PC-9 (cell line): Measurements from ENCODE around the gene LIPI. TPM values are rescaled to one million over a fixed set of nuclear protein-coding genes. Genes with fewer than 3 reads are reported as not detected.

Experiments
- BruUV-seq: library from RNA; stranded (reverse); fragments of 400-500 nt; replicated peaks from 2 replicates; lab custom pipeline; 2021; lab: Mats Ljungman, UMichigan
- CTCF ChIA-PET: fragments of 300-600 bp; sonication (Branson Sonifier 250); formaldehyde crosslinking; loops from one replicate; lab custom pipeline; 2022; ENCODE audit warnings: antibody characterized with exemption; lab: Charles Lee
- POLR2A ChIA-PET: fragments of 300-600 bp; sonication (Branson Sonifier 250); formaldehyde crosslinking; loops from one replicate; lab custom pipeline; 2022; ENCODE audit warnings: antibody characterized with exemption; ENCODE audit not compliant: unreplicated experiment; lab: Charles Lee
- DNase-seq, 2 experiments: peaks; one replicate each; pipeline versions ENCODE4 v3.0.0 to v3.0.0-alpha.2; 2015 to 2022; ENCODE audit warnings: mixed read lengths in 1 of 2
- H2AFZ ChIP-seq: fragments of 200-600 bp; sonication (generic); 2 replicates; pipeline ENCODE4 v1.8.1; 2017; ENCODE audit warnings: antibody characterized with exemption
- H3F3A ChIP-seq: fragments of 200-600 bp; sonication (generic); 2 replicates; pipeline ENCODE4 v1.8.1; 2017; ENCODE audit warnings: antibody characterized with exemption, mild to moderate bottlenecking, low read depth; ENCODE audit not compliant: insufficient read depth
- H3K27ac ChIP-seq: fragments of 200-600 bp; sonication (generic); 2 replicates; pipeline ENCODE4 v1.6.1; 2016; ENCODE audit warnings: mixed run types
- H3K27me3 ChIP-seq: fragments of 200-600 bp; sonication (generic); 2 replicates; pipeline ENCODE4 v1.6.1; 2016; ENCODE audit warnings: low read depth, mixed run types; ENCODE audit not compliant: insufficient read depth
- H3K36me3 ChIP-seq: fragments of 200-600 bp; sonication (generic); 2 replicates; pipeline ENCODE4 v1.6.1; 2016; ENCODE audit warnings: low read depth, mixed run types
- H3K4me1 ChIP-seq: fragments of 200-600 bp; sonication (generic); replicated peaks from 2 replicates; pipeline ENCODE4 v1.6.1; 2016; ENCODE audit warnings: mixed run types; ENCODE audit not compliant: insufficient read depth
- H3K4me2 ChIP-seq: fragments of 200-600 bp; sonication (generic); 2 replicates; pipeline ENCODE4 v1.6.1; 2017; ENCODE audit warnings: mixed run types
- H3K4me3 ChIP-seq: fragments of 200-600 bp; sonication (generic); 2 replicates; pipeline ENCODE4 v1.6.1; 2016; ENCODE audit warnings: mixed run types
- H3K79me2 ChIP-seq: fragments of 200-600 bp; sonication (generic); 2 replicates; pipeline ENCODE4 v1.6.1; 2017; ENCODE audit warnings: low read depth, mixed run types
- H3K9me2 ChIP-seq: fragments of 200-600 bp; sonication (generic); 2 replicates; pipeline ENCODE4 v1.8.1; 2017; ENCODE audit warnings: mild to moderate bottlenecking; ENCODE audit not compliant: insufficient read depth
- H3K9me3 ChIP-seq: fragments of 200-600 bp; sonication (generic); 2 replicates; pipeline ENCODE4 v1.8.1; 2016; ENCODE audit warnings: low read depth; ENCODE audit not compliant: insufficient read depth
- H4K20me1 ChIP-seq: fragments of 200-600 bp; sonication (generic); 2 replicates; pipeline ENCODE4 v1.8.1; 2017; ENCODE audit not compliant: insufficient read depth
- EZH2 ChIP-seq: fragments of 200-600 bp; sonication (generic); IDR thresholded peaks from 2 replicates; pipeline ENCODE4 v1.8.0; 2017; ENCODE audit warnings: antibody characterized with exemption, low read depth
- intact Hi-C: fragments of 100-400 bp; cut with micrococcal nuclease; formaldehyde crosslinking; loops from one replicate; pipeline ENCODE4 v1.10.0; 2022; ENCODE audit not compliant: unreplicated experiment
- total RNA-seq: library from RNA; stranded (reverse); gene quantifications from 2 replicates; pipeline ENCODE4 v1.2.3, GENCODE V29; 2021
- TF ChIP-seq, protein P1 (sequence below): fragments of 200-600 bp; sonication (generic); conservative IDR thresholded peaks from 2 replicates; pipeline ENCODE4 v1.6.1; 2017; ENCODE audit warnings: mixed run types, antibody characterized with exemption, mild to moderate bottlenecking, moderate library complexity

The LIPI gene
- total RNA-seq, 1 experiment from 2014 or later: not detected

DNA sequence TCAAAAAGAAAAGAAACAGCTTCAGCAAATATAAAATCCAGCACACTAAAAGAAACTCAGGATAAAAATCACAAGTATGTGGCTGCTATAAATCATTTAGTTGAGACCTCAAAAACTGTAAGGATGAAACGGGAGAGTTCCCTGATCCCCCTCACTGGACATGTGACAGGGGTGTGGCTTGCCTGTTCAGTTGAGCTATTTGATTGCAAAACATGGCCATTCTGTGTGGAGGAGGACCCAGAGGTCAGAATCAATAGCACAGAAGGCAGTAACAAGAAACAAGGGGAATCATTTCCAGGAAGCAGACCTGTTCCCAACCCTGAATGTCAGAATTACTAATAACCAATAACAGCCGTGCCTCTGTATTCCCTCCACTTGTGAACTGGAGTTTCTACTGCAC lies 33.1 kb upstream of the LIPI start:
- Histone ChIP-seq H3K79me2 (no peaks in the 10 kb centered on the region), H3K9me2 (no peaks in the 10 kb centered on the region), H3K9me3 (no peaks in the 10 kb centered on the region), H3K27me3 (no peaks in the 10 kb centered on the region), H3K4me1 (no peaks in the 10 kb centered on the region), H2AFZ (no peak overlapping the region), H3K4me3 (no peak overlapping the region), H3F3A (no peaks in the 10 kb centered on the region), H3K27ac (no peak overlapping the region), H4K20me1 (no peaks in the 10 kb centered on the region), H3K36me3 (no peaks in the 10 kb centered on the region), H3K4me2 (no peak overlapping the region)
- intact Hi-C loops: no loop called here
- ChIA-PET POLR2A (no interaction called here), CTCF (no interaction called here)
- TF ChIP-seq, protein P1, sequence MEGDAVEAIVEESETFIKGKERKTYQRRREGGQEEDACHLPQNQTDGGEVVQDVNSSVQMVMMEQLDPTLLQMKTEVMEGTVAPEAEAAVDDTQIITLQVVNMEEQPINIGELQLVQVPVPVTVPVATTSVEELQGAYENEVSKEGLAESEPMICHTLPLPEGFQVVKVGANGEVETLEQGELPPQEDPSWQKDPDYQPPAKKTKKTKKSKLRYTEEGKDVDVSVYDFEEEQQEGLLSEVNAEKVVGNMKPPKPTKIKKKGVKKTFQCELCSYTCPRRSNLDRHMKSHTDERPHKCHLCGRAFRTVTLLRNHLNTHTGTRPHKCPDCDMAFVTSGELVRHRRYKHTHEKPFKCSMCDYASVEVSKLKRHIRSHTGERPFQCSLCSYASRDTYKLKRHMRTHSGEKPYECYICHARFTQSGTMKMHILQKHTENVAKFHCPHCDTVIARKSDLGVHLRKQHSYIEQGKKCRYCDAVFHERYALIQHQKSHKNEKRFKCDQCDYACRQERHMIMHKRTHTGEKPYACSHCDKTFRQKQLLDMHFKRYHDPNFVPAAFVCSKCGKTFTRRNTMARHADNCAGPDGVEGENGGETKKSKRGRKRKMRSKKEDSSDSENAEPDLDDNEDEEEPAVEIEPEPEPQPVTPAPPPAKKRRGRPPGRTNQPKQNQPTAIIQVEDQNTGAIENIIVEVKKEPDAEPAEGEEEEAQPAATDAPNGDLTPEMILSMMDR: no peak
- no peak for TF ChIP-seq EZH2
- DNase-seq: no peak
- no TSS peak for BruUV-seq

DNA sequence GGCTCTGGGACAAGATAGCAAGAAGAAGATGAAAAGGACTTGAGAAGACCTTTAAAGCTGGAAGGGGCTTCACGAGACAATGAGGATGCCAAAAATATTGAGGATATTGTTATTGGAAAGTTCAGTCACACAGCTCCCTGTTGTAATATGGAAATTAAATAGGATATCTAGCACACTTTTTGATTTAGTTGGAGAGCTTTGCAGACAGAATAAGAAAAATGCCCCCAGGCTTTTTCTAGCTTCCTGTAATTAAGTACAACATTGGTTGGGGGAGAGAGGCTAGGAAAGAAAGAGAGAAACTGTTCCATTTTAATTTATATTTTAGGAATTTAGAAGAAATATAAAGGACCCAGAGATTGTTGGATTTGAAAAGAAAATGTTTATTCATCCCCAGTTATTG lies 32.7 kb upstream of the LIPI start:
- BruUV-seq: no TSS peak
- no peak for TF ChIP-seq EZH2
- TF ChIP-seq, protein P1: no peak
- ChIA-PET POLR2A (interaction anchor here (0.5 kb wide), 1 partner anchor 69 kb away, joined by 9 read pairs; no protein-coding TSS in a partner anchor), CTCF (no interaction called here)
- Histone ChIP-seq H3K9me3 (no peaks in the 10 kb centered on the region), H3K4me2 (no peak overlapping the region), H3K27ac (no peak overlapping the region), H2AFZ (no peak overlapping the region), H4K20me1 (no peaks in the 10 kb centered on the region), H3K4me1 (no peaks in the 10 kb centered on the region), H3K27me3 (no peaks in the 10 kb centered on the region), H3F3A (no peaks in the 10 kb centered on the region), H3K9me2 (no peaks in the 10 kb centered on the region), H3K79me2 (no peaks in the 10 kb centered on the region), H3K4me3 (no peak overlapping the region), H3K36me3 (no peaks in the 10 kb centered on the region)
- intact Hi-C loops: no loop called here
- no peak for DNase-seq

DNA sequence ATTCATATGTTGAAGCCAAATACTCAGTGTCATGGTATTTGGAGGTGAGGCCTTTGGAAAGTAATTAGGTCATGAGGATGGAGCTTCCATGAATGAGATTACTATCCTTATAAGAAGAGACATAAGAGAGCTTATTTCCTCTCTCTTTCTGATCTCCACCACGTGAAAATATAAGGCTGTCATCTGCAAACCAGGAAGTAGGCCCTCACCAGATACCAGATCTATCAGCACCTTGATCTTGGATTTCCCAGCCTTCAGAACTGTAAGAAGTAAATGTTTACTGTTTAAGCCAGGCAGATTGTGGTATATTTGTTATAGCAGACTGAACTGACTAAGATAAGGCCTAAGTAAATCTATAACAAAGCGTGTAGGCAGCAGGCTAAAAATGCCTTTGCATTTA lies 30.5 kb upstream of the LIPI start:
- ChIA-PET POLR2A (no interaction called here), CTCF (no interaction called here)
- H4K20me1 ChIP-seq: no peaks in the 10 kb centered on the region
- H3K27ac ChIP-seq: no peak overlapping the region
- no peaks in the 10 kb centered on the region for H3K4me1 ChIP-seq
- BruUV-seq: no TSS peak
- H3F3A ChIP-seq: no peaks in the 10 kb centered on the region
- no peak for TF ChIP-seq EZH2
- TF ChIP-seq, protein P1: no peak
- H3K79me2 ChIP-seq: no peaks in the 10 kb centered on the region
- no peaks in the 10 kb centered on the region for H3K9me3 ChIP-seq
- no peaks in the 10 kb centered on the region for H3K9me2 ChIP-seq
- no peak for DNase-seq
- H3K27me3 ChIP-seq: no peaks in the 10 kb centered on the region
- H2AFZ ChIP-seq: no peak overlapping the region
- intact Hi-C loops: no loop called here
- H3K4me2 ChIP-seq: no peak overlapping the region
- no peak overlapping the region for H3K4me3 ChIP-seq
- H3K36me3 ChIP-seq: no peaks in the 10 kb centered on the region
